Kidney epithelial cell (primary cell): Measurements from ENCODE around the gene NWD2. TPM values are rescaled to one million over a fixed set of nuclear protein-coding genes. Genes with fewer than 3 reads are reported as not detected.
A peak's percentile ranks its signal among the peaks of the same experiment; 100 is the strongest.

Experiments used
- DNase-seq: peaks from one replicate; pipeline ENCODE4 v3.0.0-alpha.2; 2010; ENCODE audit warnings: low read depth
- H3K27me3 ChIP-seq: 2 replicates; pipeline ENCODE4 v1.6.0; 2011; ENCODE audit warnings: low read length; ENCODE audit not compliant: control insufficient read depth, insufficient read depth
- H3K36me3 ChIP-seq: 2 replicates; pipeline ENCODE4 v1.5.1; 2011; ENCODE audit warnings: low read length; ENCODE audit not compliant: control insufficient read depth, insufficient read depth
- H3K4me3 ChIP-seq: 2 replicates; pipeline ENCODE4 v1.5.1; 2011; ENCODE audit warnings: low read depth, mild to moderate bottlenecking, control low read depth, low read length
- CTCF ChIP-seq: IDR thresholded peaks from 2 replicates; pipeline ENCODE4 v1.5.1; 2011; ENCODE audit warnings: mild to moderate bottlenecking, moderate library complexity, low read length, control low read depth, inconsistent platforms; ENCODE audit not compliant: insufficient read depth, poor library complexity, severe bottlenecking
- total RNA-seq: library from RNA; depleted of rRNA; stranded (reverse); fragments of >200 nt; gene quantifications from 2 replicates; pipeline ENCODE4 v1.2.3, GENCODE V29; 2015

The NWD2 gene
- total RNA-seq, 1 donor from 2014 or later = 0.04 TPM

DNA sequence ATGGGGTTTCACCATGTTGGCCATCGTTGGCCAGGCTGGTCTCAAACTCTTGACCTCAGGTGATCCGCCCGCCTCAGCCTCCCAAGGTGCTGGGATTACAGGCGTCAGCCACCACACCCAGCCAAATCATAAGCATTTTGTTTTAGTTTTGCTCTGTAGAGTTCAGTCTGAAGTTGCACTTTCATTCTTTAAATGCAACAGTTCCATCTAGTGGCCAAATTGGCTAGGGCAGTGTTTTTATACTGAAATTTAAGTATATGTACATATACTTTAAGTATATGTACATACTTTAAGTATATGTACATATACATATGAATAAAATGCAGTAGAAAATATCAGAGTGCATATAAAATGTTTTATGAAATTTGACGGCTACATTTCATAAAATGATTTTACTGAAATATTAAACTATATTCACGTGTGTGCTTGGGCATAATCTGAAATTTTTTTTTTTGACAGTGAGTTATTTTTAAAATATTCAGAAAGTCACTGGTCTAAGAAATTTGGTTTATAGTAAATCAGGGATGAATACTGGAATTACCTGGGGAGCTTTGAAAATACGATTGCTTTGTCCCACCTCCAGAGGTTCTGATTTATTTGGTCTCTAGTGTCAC, 145.5 kb downstream of the NWD2 start:
- DNase-seq = no peak
- peak; percentile 65 for TF ChIP-seq CTCF
- Histone ChIP-seq H3K27me3 (no peaks in the 10 kb centered on the region), H3K36me3 (no peaks in the 10 kb centered on the region), H3K4me3 (no peak overlapping the region)

DNA sequence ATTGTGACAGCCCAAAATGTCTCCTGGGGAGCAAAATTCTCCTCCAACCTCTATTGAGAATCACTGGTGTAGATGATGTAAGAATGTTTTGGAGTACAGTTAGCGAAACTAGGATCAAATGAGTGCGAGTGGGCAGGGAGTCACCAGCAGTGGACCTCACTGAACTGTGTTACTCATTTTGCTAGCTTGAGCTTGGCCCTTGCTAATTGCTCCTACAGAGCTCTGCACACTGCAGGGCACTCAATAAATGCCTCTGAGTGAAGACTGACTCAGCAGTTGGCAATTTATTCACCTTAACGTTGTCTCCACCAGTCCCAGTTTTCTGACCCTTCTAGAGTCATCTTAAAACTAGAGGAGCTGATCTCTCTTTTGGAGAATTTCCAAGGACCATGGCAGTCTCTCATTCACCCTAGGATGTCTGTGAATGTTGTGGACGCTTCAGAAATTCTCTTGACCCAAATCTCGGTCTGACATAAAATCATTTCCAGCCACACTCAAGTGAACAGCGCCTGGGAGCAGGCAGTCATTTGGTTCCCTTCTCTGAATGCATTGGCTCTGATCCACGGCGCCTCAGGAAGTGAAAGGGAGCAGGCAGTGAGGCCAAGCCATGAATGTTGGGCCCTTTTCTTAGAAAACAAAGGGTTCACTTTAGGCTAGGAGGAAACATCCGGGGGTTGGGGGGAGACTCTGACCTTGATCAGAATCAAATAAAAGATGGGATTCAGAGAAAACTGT, 148.1 kb downstream of the NWD2 start:
- Histone ChIP-seq H3K36me3 (no peaks in the 10 kb centered on the region), H3K4me3 (no peak overlapping the region), H3K27me3 (no peaks in the 10 kb centered on the region)
- no peak for TF ChIP-seq CTCF
- no peak for DNase-seq

- no peak for DNase-seq
- no peak overlapping the region for H3K4me3 ChIP-seq
- no peak for TF ChIP-seq CTCF
- H3K36me3 ChIP-seq = no peaks in the 10 kb centered on the region
- H3K27me3 ChIP-seq = no peaks in the 10 kb centered on the region
Observed at GRCh38 chr4:37393321-37393720, 148.8 kb downstream of the NWD2 start.

DNA sequence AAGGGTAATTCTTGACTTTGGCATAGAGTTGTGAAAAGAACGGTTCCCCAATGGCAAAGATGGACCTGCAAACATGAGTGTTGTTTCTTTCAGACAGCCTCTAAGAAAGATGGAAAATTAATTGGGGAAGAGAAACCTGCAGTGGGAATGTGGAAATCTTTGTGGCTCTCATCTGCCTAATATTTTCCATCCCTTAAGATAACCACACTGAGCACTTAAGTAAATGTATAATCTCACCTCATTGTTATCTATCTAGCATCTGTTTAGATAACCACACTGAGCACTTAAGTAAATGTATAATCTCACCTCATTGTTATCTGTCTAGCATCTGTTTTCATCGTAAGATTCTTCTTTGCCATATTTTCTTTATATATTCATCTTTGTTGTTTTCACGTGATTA, 149.3 kb downstream of the NWD2 start:
- Histone ChIP-seq H3K27me3 (no peaks in the 10 kb centered on the region), H3K36me3 (no peaks in the 10 kb centered on the region), H3K4me3 (no peak overlapping the region)
- no peak for TF ChIP-seq CTCF
- no peak for DNase-seq

DNA sequence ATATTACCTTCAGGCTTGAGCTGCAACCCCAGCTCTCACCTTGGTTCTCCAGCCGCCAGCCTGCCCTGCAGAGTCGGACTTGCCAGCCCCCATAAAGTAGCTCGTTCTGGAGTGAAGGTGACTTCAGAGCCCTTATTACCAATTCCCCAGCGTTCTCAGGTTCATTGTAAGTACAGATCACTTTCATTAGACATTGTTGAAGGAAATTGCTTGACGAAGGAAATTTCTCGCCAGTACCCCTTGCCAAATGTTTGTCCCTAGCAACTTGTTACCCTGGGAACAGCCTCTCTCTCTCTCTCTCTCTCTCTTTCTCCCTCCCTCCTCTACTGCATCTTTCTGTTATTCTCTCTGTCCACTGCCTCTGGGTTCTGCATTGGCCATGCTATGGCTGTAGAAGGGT, 153.0 kb downstream of the NWD2 start:
- DNase-seq = no peak
- Histone ChIP-seq H3K36me3 (no peaks in the 10 kb centered on the region), H3K27me3 (no peaks in the 10 kb centered on the region), H3K4me3 (no peak overlapping the region)
- no peak for TF ChIP-seq CTCF
